ENCODE data around the gene SLC35E2B. TPM values are rescaled to one million over a fixed set of nuclear protein-coding genes. Genes with fewer than 3 reads are reported as not detected.

Gene SLC35E2B
- total and polyA plus RNA-seq, 4 donors, result 11.1 to 19.3 (median 12.6) TPM

GRCh38 chr1:1627829-1628753 lies 64.5 kb downstream of the SLC35E2B start:
- DNase-seq (ENCODE audit: low spot score), result no peak
- WGBS, result 97% methylated on average over 53 of the region's 53 CpGs
- Histone ChIP-seq H3K9ac (ENCODE audit: low read depth in 1 of 2, low read length in 2 of 2) (no peak overlapping the region), H3K4me3 (ENCODE audit: low read depth in 1 of 3, low read length in 3 of 3) (no peak overlapping the region), H3K36me3 (ENCODE audit: control insufficient read depth in 4 of 4, insufficient read depth in 3 of 4, low read depth in 1 of 4, low read length in 3 of 4) (peaks cover 0 to 20% (median 6%) of the 10 kb centered on the region in 4 donors), H3K27me3 (ENCODE audit: control insufficient read depth in 4 of 4, insufficient read depth in 4 of 4, low read length in 3 of 4) (no peaks in the 10 kb centered on the region), H3K9me3 (ENCODE audit: control insufficient read depth in 4 of 4, low read length in 3 of 4) (no peaks in the 10 kb centered on the region), H3K4me1 (ENCODE audit: control insufficient read depth in 4 of 4, insufficient read depth in 4 of 4, low read length in 3 of 4) (peaks cover 0 to 5% (median 0%) of the 10 kb centered on the region in 4 donors), H3K27ac (ENCODE audit: low read depth in 1 of 2, low read length in 2 of 2) (no peak overlapping the region)
- TF ChIP-seq, protein P1, sequence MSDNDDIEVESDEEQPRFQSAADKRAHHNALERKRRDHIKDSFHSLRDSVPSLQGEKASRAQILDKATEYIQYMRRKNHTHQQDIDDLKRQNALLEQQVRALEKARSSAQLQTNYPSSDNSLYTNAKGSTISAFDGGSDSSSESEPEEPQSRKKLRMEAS (IDR thresholded peaks at IDR 0.05), result no peak
- TF ChIP-seq GABPA (IDR thresholded peaks at IDR 0.05 in 1 of 2, conservative IDR thresholded peaks at IDR 0.05 in 1 of 2), result no peak
- no peak for TF ChIP-seq HNF4G (IDR thresholded peaks at IDR 0.05)
- TF ChIP-seq RAD21 (IDR thresholded peaks at IDR 0.05), result no peak
- no peak for TF ChIP-seq NR2F2 (IDR thresholded peaks at IDR 0.05)
- TF ChIP-seq SP1 (IDR thresholded peaks at IDR 0.05), result no peak
- no peak for TF ChIP-seq TAF1 (conservative IDR thresholded peaks at IDR 0.05)
- no peak for TF ChIP-seq FOXA2 (IDR thresholded peaks at IDR 0.05)
- TF ChIP-seq EGR1 (IDR thresholded peaks at IDR 0.05; ENCODE audit: low read depth in 2 of 2), result no peak
- TF ChIP-seq CTCF (IDR thresholded peaks at IDR 0.05; ENCODE audit: low read depth, low read length, missing input control), result no peak
- no peak for TF ChIP-seq HNF4A (conservative IDR thresholded peaks at IDR 0.05)
- no peak for TF ChIP-seq RXRA (IDR thresholded peaks at IDR 0.05)
- TF ChIP-seq, protein P2, sequence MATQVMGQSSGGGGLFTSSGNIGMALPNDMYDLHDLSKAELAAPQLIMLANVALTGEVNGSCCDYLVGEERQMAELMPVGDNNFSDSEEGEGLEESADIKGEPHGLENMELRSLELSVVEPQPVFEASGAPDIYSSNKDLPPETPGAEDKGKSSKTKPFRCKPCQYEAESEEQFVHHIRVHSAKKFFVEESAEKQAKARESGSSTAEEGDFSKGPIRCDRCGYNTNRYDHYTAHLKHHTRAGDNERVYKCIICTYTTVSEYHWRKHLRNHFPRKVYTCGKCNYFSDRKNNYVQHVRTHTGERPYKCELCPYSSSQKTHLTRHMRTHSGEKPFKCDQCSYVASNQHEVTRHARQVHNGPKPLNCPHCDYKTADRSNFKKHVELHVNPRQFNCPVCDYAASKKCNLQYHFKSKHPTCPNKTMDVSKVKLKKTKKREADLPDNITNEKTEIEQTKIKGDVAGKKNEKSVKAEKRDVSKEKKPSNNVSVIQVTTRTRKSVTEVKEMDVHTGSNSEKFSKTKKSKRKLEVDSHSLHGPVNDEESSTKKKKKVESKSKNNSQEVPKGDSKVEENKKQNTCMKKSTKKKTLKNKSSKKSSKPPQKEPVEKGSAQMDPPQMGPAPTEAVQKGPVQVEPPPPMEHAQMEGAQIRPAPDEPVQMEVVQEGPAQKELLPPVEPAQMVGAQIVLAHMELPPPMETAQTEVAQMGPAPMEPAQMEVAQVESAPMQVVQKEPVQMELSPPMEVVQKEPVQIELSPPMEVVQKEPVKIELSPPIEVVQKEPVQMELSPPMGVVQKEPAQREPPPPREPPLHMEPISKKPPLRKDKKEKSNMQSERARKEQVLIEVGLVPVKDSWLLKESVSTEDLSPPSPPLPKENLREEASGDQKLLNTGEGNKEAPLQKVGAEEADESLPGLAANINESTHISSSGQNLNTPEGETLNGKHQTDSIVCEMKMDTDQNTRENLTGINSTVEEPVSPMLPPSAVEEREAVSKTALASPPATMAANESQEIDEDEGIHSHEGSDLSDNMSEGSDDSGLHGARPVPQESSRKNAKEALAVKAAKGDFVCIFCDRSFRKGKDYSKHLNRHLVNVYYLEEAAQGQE (IDR thresholded peaks at IDR 0.05), result no peak
- no peak for TF ChIP-seq JUND (IDR thresholded peaks at IDR 0.05)

DNA sequence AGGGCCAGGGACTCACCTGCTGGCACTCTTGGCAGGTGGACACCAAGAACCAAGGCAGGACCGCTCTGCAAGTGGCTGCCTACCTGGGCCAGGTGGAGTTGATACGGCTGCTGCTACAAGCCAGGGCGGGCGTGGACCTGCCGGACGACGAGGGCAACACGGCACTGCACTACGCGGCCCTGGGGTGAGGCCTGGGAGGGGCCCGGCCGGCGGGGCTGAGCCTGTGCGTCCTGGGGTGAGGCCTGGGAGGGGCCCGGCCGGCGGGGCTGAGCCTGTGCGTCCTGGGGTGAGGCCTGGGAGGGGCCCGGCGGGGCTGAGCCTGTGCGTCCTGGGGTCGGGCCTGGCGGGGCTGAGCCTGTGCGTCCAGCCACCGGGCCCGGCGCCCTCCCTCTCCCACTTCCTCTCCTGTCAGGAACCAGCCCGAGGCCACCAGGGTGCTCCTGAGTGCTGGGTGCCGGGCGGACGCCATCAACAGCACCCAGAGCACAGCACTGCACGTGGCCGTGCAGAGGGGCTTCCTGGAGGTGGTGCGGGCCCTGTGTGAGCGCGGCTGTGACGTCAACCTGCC lies 65.2 kb downstream of the SLC35E2B start:
- TF ChIP-seq NR2F2 (IDR thresholded peaks at IDR 0.05) (no peak), TAF1 (conservative IDR thresholded peaks at IDR 0.05) (no peak), EGR1 (IDR thresholded peaks at IDR 0.05; ENCODE audit: low read depth in 2 of 2) (no peak), SP1 (IDR thresholded peaks at IDR 0.05) (no peak), HNF4A (conservative IDR thresholded peaks at IDR 0.05) (no peak), CTCF (IDR thresholded peaks at IDR 0.05; ENCODE audit: low read depth, low read length, missing input control) (no peak), GABPA (IDR thresholded peaks at IDR 0.05 in 1 of 2, conservative IDR thresholded peaks at IDR 0.05 in 1 of 2) (no peak)
- TF ChIP-seq, protein P3, sequence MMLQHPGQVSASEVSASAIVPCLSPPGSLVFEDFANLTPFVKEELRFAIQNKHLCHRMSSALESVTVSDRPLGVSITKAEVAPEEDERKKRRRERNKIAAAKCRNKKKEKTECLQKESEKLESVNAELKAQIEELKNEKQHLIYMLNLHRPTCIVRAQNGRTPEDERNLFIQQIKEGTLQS (IDR thresholded peaks at IDR 0.05), result no peak
- Histone ChIP-seq H3K27me3 (ENCODE audit: control insufficient read depth in 4 of 4, insufficient read depth in 4 of 4, low read length in 3 of 4) (no peaks in the 10 kb centered on the region), H3K36me3 (ENCODE audit: control insufficient read depth in 4 of 4, insufficient read depth in 3 of 4, low read depth in 1 of 4, low read length in 3 of 4) (peaks cover 0 to 20% (median 6%) of the 10 kb centered on the region in 4 donors), H3K4me1 (ENCODE audit: control insufficient read depth in 4 of 4, insufficient read depth in 4 of 4, low read length in 3 of 4) (peaks cover 0 to 5% (median 0%) of the 10 kb centered on the region in 4 donors), H3K4me3 (ENCODE audit: low read depth in 1 of 3, low read length in 3 of 3) (no peak overlapping the region), H3K9ac (ENCODE audit: low read depth in 1 of 2, low read length in 2 of 2) (no peak overlapping the region), H3K9me3 (ENCODE audit: control insufficient read depth in 4 of 4, low read length in 3 of 4) (no peaks in the 10 kb centered on the region), H3K27ac (ENCODE audit: low read depth in 1 of 2, low read length in 2 of 2) (no peak overlapping the region)
- no peak for DNase-seq (ENCODE audit: low spot score)
- 82% methylated on average over 37 of the region's 37 CpGs for WGBS

Measured in liver (tissue), 9 donors.